Activated naive CD8-positive, alpha-beta T cell (primary cell): ENCODE measurements around the gene PAN2.
"Not testable (repeated sequence)": the region's sequence is repeated elsewhere in the genome, so short reads cannot be mapped to it uniquely, and the experiment has no call there.

Experiments
- H3K27ac Mint-ChIP-seq: one replicate; pipeline ENCODE4 v1.8.0; 2021; ENCODE audit warnings: mixed read lengths
- H3K27me3 Mint-ChIP-seq: one replicate; pipeline ENCODE4 v1.8.0; 2021; ENCODE audit warnings: mixed read lengths
- H3K36me3 Mint-ChIP-seq: one replicate; pipeline ENCODE4 v1.8.0; 2021; ENCODE audit warnings: mixed read lengths
- H3K4me1 Mint-ChIP-seq: one replicate; pipeline ENCODE4 v1.8.0; 2021; ENCODE audit warnings: low read depth, mixed read lengths
- H3K4me3 Mint-ChIP-seq: one replicate; pipeline ENCODE4 v1.8.0; 2021; ENCODE audit warnings: mild to moderate bottlenecking, mixed read lengths
- H3K9me3 Mint-ChIP-seq: one replicate; pipeline ENCODE4 v1.8.0; 2021; ENCODE audit warnings: low read depth, mixed read lengths

Gene PAN2

DNA sequence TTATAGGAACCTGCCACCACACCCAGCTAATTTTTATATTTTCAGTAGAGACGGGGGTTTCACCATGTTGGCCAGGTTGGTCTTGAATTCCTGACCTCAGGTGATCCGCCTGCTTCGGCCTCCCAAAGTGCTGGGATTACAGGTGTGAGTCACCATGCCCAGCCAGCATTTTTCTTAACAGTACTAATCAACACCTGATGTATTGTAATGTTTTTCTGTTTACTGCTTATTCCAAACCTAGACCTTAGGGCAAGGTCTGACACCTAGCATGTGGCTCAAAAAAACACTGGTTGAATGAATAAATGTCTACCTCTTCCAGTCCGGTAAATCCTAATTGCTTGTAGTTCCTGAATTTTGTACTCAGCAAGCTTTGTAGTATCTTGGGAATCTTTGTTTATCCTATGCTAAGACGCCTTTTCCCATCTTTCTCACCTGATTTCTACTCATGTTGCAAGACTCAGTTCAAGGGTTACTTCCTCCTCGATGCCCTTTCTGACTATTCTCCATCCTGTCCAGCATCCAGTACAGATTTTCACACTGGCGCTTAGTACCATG, 2.8 kb downstream of the PAN2 start:
- Mint-ChIP-seq H3K9me3 (no peaks in the 10 kb centered on the region), H3K4me1 (peaks cover 24% of the 10 kb centered on the region), H3K27ac (peak overlapping the region; percentile 7), H3K27me3 (no peaks in the 10 kb centered on the region), H3K36me3 (peaks cover 5% of the 10 kb centered on the region), H3K4me3 (no peak overlapping the region)

DNA sequence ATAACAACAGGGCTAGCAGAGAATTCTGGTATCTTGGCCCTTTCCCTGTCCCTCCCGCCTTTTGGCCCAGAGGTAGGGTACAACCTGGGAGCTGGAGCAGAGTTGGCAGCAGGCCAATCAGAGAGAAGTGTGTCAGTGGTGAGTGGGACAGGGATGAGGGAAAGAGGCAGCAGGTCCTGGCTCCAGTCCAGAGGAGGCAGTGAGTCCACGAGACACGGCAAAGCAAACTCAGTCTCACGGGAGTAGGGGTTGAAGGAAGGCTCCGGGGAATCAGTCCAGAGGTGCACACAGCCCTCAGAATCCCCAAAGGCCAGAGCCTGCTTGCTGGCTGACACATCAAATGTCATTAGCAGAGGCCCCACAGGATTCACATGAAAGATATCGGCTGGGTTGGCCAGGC, 7.3 kb downstream of the PAN2 start:
- Mint-ChIP-seq H3K36me3 (peaks cover 5% of the 10 kb centered on the region), H3K27me3 (no peaks in the 10 kb centered on the region)

DNA sequence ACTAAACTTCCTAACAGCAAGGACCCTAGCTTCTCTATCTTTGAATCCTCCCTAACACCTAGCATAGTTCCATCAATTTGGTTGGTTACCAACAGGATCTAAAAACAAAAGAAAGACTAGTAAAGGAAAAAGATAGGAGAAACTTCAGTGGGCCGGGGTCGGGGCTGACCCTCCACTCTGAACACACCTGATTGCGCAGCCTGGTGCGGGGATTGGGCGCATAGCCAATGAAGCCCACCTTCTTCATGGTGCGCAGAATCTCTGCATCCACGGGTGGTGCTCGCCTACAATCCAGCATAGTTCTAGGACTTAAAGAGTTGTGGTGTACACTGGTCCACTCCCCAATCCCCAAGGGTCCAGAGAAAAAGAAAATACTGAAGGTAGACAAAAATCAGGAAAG, 7.7 kb downstream of the PAN2 start:
- Mint-ChIP-seq H3K4me1 (peaks cover 2% of the 10 kb centered on the region), H3K36me3 (peaks cover 5% of the 10 kb centered on the region), H3K4me3 (no peak overlapping the region), H3K27ac (no peak overlapping the region), H3K27me3 (no peaks in the 10 kb centered on the region), H3K9me3 (no peaks in the 10 kb centered on the region)

More for the DNA sequence above, 7.3 kb downstream of the PAN2 start:
- Mint-ChIP-seq H3K27ac (no peak overlapping the region), H3K4me1 (peaks cover 5% of the 10 kb centered on the region), H3K4me3 (no peak overlapping the region), H3K9me3 (no peaks in the 10 kb centered on the region)

DNA sequence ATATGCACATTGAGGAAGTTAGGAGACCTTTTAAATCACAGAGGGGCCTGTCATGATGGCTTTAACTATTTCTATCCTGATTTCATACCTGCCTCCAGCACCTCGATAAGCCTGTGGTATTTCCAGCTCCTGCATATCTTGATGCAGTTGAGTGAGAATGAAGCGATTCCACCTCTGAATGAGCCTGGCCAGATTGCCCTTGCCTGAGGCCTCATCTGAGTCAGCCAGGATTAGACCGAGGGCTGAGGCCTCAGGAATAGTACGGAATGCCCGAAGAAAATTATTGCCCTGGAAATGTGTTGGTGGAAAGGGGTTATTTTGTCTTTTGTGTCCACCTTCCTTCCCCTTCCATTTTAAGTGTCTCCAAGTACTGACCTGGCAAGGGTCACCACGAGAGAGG, 9.6 kb downstream of the PAN2 start:
- Mint-ChIP-seq H3K9me3 (no peaks in the 10 kb centered on the region), H3K27me3 (no peaks in the 10 kb centered on the region), H3K4me3 (no peak overlapping the region), H3K27ac (no peak overlapping the region), H3K36me3 (peaks cover 5% of the 10 kb centered on the region), H3K4me1 (peaks cover 2% of the 10 kb centered on the region)

DNA sequence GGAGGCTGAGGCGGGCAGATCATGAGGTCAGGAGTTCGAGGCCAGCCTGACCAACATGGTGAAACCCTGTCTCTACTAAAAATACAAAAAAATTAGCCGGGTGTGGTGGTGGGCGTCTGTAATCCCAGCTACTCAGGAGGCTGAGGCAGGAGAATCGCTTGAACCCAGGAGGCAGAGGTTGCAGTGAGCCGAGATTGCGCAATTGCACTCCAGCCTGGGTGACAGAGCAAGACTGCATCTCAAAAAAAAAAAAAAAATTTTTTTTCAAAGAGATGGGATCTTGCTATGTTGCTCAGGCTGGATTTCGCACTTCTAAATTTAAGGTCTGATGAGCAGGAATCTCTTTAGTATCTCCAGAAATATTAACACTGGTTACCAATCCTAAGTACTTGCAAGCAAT, 12.2 kb downstream of the PAN2 start:
- H3K4me1 Mint-ChIP-seq, H3K36me3 Mint-ChIP-seq: not testable (repeated sequence)

DNA sequence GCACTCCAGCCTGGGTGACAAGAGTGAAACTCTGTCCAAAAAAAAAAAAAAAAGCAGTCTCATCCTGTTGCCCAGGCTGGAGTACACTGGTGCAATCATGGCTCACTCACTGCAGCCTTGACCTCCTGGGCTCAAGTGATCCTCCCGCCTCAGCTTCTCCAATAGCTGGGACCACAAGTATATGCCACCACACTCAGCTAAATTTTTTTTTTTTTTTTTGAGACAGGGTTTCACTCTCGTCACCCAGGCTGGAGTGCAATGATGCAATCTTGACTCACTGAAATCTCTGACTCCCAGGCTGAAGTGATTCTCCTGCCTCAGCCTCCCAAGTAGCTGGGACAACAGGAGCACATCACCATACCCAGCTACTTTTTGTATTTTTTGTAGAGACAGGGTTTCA, 12.8 kb downstream of the PAN2 start:
- Mint-ChIP-seq H3K27ac (peak overlapping the region; percentile 10), H3K27me3 (no peaks in the 10 kb centered on the region), H3K36me3 (peaks cover 2% of the 10 kb centered on the region), H3K4me3 (no peak overlapping the region), H3K4me1 (peaks cover 4% of the 10 kb centered on the region), H3K9me3 (no peaks in the 10 kb centered on the region)

More for the DNA sequence above, 12.2 kb downstream of the PAN2 start:
- H3K27ac Mint-ChIP-seq, H3K9me3 Mint-ChIP-seq, H3K4me3 Mint-ChIP-seq, H3K27me3 Mint-ChIP-seq: not testable (repeated sequence)

DNA sequence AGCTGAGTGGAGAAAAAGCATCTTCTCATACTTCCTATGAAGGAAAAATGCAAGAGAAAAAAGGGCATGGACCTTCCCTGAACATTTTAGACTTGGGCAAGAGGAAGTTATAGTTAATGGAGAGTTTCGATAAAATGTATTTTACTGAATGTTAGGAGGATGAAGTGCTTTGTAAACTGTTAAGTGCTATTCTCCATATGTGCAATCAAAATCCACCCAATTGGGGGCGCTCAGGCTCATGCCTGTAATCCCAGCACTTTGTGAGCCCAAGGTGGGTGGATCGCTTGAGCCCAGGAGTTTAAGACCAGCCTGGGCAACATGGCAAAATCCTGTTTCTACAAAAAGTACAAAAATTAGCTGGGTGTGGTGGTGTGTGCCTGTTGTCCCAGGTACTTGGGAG, 16.1 kb downstream of the PAN2 start:
- Mint-ChIP-seq H3K4me3 (no peak overlapping the region), H3K27me3 (no peaks in the 10 kb centered on the region), H3K9me3 (no peaks in the 10 kb centered on the region), H3K27ac (peak overlapping the region; percentile 78), H3K4me1 (peaks cover 11% of the 10 kb centered on the region), H3K36me3 (peaks cover 2% of the 10 kb centered on the region)

DNA sequence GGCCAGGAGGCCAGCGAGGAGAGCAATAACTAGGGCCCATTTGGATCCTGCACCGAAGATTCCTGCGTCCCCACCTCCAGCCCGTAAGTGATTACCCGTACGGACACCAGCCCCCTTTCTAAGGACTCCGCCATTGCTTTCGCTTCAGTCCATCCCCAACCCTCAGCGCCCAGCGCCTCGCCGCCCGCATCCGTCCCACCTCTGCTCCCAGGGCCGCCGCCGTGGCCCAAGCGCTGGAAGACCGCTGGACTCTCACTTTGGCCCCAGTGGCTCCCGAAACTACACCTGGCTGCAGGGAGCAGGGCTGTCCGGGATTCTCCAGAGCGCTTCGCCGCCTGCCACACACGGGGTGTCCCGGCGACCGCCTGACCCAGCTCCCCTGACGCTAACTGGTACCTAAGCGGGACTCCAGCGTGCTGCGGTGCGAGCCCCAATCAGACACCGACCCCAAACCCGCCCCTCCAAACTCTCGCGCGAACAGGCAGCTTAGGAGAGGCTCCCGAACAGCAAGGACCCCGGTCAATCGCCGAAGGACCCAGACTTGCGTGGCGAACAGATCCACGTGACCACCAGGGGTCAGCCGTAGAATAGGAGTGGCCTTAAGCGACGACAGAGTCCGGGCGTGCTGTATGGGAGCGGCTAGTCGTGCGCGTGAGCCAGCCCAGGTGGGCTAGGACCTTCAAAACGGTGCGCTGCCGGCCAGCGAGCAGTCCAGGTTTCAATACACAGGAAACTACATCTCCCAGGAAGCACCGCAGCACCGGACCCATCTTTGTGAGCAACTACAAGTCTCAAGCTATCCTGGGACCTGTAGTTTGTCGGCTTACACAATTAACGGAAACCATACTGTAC, 18.0 kb downstream of the PAN2 start, which contains the start of gene CNPY2:
TSS of gene CNPY2 (minus strand) at position 367 of the 852 bp plus-strand sequence. CDS start 771 bp downstream, outside the sequence.
- Mint-ChIP-seq H3K27me3 (no peaks in the 10 kb centered on the region), H3K4me1 (peaks cover 11% of the 10 kb centered on the region), H3K9me3 (no peaks in the 10 kb centered on the region), H3K36me3 (peaks cover 2% of the 10 kb centered on the region), H3K27ac (peak within 1 kb of the TSS; percentile 99), H3K4me3 (peak within 1 kb of the TSS; percentile 98)

DNA sequence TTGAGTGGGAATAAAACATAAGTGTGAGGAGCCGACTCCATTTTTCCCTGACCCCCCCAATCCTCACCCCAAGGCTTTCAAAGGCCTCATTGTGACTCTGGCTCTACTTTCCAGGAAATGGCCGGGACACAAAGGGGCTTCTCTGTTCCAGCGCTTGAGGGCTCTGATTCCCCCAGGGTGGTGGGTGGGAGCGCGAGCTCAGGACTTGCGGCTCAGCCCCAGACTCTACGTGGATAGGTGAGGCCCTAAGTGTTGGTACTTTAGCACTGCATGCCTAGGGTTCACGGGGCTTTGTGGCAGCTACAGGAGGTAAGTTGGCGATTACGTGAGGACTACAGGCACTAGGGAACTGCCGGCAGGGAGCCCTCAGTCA, 18.6 kb downstream of the PAN2 start:
- Mint-ChIP-seq H3K27me3 (no peaks in the 10 kb centered on the region), H3K27ac (peak overlapping the region; percentile 99), H3K4me1 (peaks cover 11% of the 10 kb centered on the region), H3K4me3 (peak overlapping the region; percentile 98), H3K36me3 (peaks cover 2% of the 10 kb centered on the region), H3K9me3 (no peaks in the 10 kb centered on the region)

DNA sequence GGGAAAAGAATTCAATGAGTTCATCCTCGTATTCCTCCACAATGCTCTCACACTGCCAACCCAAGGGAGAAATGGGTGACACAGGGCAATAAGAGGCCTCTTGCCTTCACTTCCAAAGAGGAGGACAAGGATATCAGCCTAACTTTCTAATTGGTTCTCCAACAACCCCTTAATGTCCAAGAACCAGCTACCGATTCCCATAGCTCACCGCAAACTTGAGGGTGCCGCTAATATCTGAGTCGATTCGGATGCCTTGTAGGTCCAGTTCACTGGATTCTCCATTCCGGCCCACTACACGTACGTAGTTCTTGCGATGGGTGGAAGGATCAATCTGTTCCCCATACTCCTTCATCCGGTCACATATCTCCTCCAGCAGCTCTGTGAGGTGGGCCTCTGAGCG, 22.8 kb downstream of the PAN2 start:
- no peaks in the 10 kb centered on the region for H3K27me3 Mint-ChIP-seq
- H3K4me3 Mint-ChIP-seq, result no peak overlapping the region
- H3K27ac Mint-ChIP-seq, result no peak overlapping the region
- H3K9me3 Mint-ChIP-seq, result no peaks in the 10 kb centered on the region
- H3K36me3 Mint-ChIP-seq, result no peaks in the 10 kb centered on the region
- peaks cover 7% of the 10 kb centered on the region for H3K4me1 Mint-ChIP-seq

DNA sequence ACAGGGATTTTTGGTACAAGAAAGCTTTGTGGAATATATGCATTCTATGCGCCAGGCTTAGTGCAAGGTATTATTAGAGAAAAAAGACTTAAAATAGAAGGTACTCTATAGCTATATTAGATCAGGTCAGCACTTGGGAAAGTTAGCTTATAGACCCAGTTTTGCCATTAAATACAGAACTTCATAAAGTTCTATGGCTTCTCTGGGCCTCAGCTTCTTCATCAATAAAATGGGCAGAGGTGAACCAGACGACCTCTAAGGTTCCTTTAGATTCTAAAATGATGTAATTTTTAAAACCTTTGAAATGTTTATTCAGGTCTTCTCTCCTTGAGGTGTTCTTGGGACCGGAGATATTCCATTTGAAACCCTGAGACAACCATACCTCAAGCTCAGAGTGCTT, 25.1 kb downstream of the PAN2 start:
- no peak overlapping the region for H3K4me3 Mint-ChIP-seq
- no peaks in the 10 kb centered on the region for H3K36me3 Mint-ChIP-seq
- no peaks in the 10 kb centered on the region for H3K4me1 Mint-ChIP-seq

DNA sequence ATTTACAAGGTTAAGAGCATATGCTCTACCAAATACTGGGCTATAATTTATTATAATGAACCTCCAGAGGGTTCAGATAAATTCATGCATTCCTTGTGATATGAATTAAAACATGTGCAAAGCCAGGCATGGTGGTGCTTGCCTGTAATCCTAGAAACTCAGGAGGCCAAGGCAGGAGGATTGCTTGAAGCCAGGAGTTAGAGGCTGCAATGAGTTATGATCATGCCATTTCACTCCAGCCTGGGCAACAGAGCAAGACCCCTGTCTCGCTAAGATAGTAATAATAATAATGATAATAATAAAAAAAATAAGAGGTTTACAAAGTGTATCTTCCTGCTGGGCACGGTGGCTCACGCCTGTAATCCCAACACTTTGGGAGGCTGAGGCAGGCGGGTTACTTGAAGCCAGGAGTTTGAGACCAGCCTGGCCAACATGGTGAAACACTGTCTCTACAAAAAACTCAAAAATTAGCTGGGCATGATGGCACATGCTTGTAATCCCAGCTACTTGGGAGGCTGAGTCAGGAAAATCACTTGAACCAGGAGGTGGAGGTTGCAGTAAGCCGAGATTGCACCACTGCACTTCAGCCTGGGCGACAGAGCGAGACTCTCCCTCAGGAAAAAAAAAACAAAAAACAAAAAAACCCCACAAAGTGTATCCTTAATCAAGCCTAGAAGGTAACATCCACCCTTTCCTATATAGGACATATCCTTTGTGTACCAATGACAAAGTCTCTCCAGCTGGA, 26.4 kb downstream of the PAN2 start:
- Mint-ChIP-seq H3K4me1 (peaks cover under 1% of the 10 kb centered on the region), H3K27ac (no peak overlapping the region), H3K4me3 (no peak overlapping the region), H3K36me3 (no peaks in the 10 kb centered on the region), H3K9me3 (no peaks in the 10 kb centered on the region), H3K27me3 (no peaks in the 10 kb centered on the region)

More for the DNA sequence above, 25.1 kb downstream of the PAN2 start:
- H3K27me3 Mint-ChIP-seq, result no peaks in the 10 kb centered on the region
- H3K9me3 Mint-ChIP-seq, result no peaks in the 10 kb centered on the region
- no peak overlapping the region for H3K27ac Mint-ChIP-seq

DNA sequence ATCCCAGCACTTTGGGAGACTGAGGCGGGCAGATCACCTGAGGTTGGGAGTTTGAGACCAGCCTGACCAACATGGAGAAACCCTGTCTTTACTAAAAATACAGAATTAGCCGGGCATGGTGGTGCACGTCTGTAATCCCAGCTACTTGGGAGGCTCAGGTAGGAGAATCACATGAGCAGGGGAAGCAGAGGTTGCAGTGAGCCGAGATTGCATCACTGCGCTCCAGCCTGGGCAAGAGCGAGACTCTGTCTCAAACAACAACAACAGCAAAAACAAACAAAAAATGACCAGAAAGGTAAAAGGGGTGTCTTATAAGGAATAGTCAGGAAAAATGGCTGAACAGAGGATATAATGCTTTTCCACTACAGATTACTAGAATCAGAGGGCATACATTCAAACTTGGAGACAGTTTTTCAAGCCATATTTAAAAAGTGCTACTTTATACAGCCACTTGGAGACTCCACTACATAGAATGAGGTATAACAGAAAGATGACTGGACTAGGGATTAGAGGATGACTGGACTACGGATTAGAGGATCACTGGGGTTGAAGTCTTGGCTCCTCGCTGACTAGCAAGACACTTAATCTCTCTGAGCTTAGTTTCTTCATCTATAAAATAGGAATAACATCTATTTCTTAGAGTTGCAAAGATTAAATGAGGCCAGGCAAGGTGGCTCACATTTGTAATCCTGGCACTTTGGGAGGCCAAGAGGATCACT, 28.8 kb downstream of the PAN2 start:
- Mint-ChIP-seq H3K4me3 (no peak overlapping the region), H3K36me3 (no peaks in the 10 kb centered on the region), H3K9me3 (no peaks in the 10 kb centered on the region), H3K4me1 (peaks cover 20% of the 10 kb centered on the region), H3K27me3 (no peaks in the 10 kb centered on the region), H3K27ac (no peak overlapping the region)

DNA sequence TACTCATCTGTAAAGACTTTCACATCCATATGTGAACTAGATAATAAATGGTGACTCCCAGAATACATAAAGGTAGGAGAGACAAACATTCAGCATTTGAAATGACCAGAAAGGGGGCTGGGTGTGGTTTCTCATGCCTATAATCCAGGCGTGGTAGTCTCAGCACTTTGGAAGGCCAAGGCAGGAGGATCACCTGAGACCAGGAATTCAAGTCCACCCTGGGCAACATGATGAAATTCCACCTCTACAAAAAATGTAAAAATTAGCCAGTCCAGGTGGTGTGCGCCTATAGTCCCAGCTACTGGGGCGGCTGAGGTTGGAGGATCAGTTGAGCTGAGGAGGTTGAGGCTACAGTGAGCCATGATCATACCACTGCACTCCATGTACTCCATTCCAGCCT, 29.5 kb downstream of the PAN2 start:
- H3K9me3 Mint-ChIP-seq, result no peaks in the 10 kb centered on the region
- H3K27ac Mint-ChIP-seq, result no peak overlapping the region
- peaks cover 22% of the 10 kb centered on the region for H3K4me1 Mint-ChIP-seq
- H3K36me3 Mint-ChIP-seq, result no peaks in the 10 kb centered on the region
- H3K27me3 Mint-ChIP-seq, result no peaks in the 10 kb centered on the region
- no peak overlapping the region for H3K4me3 Mint-ChIP-seq
